Gastrocnemius medialis (tissue), 4 donors: ENCODE measurements around the gene GRM1.

ENCODE experiments used
- CTCF ChIP-seq, 5 experiments: fragments of 450-650 bp in 3 of 5; fragments of 200-600 bp in 2 of 5; sonication (generic) in 2 of 5; IDR thresholded peaks in 4 of 5; conservative IDR thresholded peaks in 1 of 5; 1 replicate in 4 of 5; 2 replicates in 1 of 5; pipeline ENCODE4 v1.5.1; 2016 to 2019; ENCODE audit warnings: antibody characterized with exemption in 5 of 5, mild to moderate bottlenecking in 3 of 5, moderate library complexity in 3 of 5
- POLR2A ChIP-seq, 2 donors: fragments of 450-650 bp; IDR thresholded peaks; one replicate each; pipeline ENCODE4 v1.6.1; 2017; ENCODE audit warnings: antibody characterized with exemption in 2 of 2, mild to moderate bottlenecking in 2 of 2, moderate library complexity in 2 of 2

DNA sequence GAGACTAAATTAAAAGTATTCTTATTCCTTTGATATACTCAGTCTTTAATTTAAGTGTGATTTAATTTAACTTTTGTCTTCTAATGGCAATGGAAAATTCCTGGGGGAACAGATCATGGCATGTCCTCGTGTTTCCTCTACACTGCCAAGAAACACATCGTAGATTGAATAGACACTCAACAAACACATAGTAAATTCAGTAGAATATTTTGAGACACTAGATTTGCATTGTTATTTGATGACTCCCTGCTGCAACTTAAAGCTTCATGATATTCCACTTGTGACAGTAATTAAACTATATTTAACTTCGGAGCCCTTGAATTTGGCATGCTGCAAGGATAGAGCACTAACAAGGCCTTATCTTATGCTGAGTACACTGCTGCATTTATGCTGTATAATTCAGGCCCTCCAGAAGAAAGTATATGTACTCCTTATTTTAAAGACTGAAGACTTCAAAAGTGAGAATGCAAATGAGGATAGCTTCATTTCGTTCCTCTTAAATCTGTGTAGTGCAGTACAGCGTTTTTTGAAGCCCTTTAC lies 84.3 kb downstream of the GRM1 start:
- TF ChIP-seq CTCF (IDR thresholded peaks at IDR 0.05 in 4 of 5, conservative IDR thresholded peaks at IDR 0.05 in 1 of 5) (no peak), POLR2A (IDR thresholded peaks at IDR 0.05) (no peak)
